ENCODE results near the gene KRTAP2-4.

- TF ChIP-seq CTCF (IDR thresholded peaks at IDR 0.05): no peak
- no peak for TF ChIP-seq POLR2AphosphoS5 (IDR thresholded peaks at IDR 0.05)
- no peak for TF ChIP-seq POLR2A (IDR thresholded peaks at IDR 0.05)
Observed at GRCh38 chr17:41019415-41019814, 46.3 kb downstream of the KRTAP2-4 start.

Data from stomach (tissue), 4 donors.